ENCODE measurements around the gene RSRC1. TPM values are rescaled to one million over a fixed set of nuclear protein-coding genes. Genes with fewer than 3 reads are reported as not detected.
A peak's percentile ranks its signal among the peaks of the same experiment; 100 is the strongest.

Gene RSRC1
- total and polyA plus RNA-seq, 7 donors, result 12.9 to 27.2 (median 19.7) TPM

DNA sequence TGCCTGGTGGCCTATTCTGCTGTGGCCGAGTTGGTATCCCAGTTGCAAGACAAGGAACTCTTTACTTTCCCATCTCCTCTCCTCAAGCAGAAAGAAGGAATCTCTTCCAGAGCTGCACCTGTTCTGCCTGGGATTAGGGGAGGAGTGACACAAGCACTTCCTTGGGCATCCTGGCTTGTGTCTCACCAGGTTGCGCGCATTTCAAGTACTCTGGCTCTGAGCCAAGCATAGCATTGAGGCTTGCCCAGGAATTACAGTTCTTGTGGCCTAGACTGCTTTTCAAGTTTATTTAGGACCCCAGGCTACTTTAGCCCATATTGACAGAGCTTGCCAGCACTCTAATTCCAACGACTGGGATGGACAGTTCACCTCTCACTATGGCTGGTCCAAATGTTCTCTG is 150.5 kb downstream of the RSRC1 start:
- Histone ChIP-seq H3K36me3 (ENCODE audit: insufficient read depth in 1 of 2, low read depth in 1 of 2) (no peaks in the 10 kb centered on the region), H3K27ac (no peak overlapping the region), H3K9me3 (no peaks in the 10 kb centered on the region), H3K4me3 (no peak overlapping the region), H3K27me3 (ENCODE audit: insufficient read depth in 3 of 3, low read length in 2 of 3) (no peaks in the 10 kb centered on the region), H3K4me1 (no peaks in the 10 kb centered on the region)
- 94 to 96% (median 94%) methylated on average over 4 of the region's 4 CpGs for WGBS, 3 donors
- TF ChIP-seq CTCF (IDR thresholded peaks at IDR 0.05), result no peak
- intact Hi-C loops (cut with DNase I), result no loop called here
- ATAC-seq, result no peak
- no peak for DNase-seq

GRCh38 chr3:158261371-158261991 is 151.6 kb downstream of the RSRC1 start:
- Histone ChIP-seq H3K9me3 (peaks cover 6% of the 10 kb centered on the region), H3K36me3 (ENCODE audit: insufficient read depth in 1 of 2, low read depth in 1 of 2) (no peaks in the 10 kb centered on the region), H3K4me3 (no peak overlapping the region), H3K27ac (no peak overlapping the region), H3K4me1 (no peaks in the 10 kb centered on the region), H3K27me3 (ENCODE audit: insufficient read depth in 3 of 3, low read length in 2 of 3) (no peaks in the 10 kb centered on the region)
- no peak for TF ChIP-seq CTCF (IDR thresholded peaks at IDR 0.05)
- no peak for ATAC-seq
- 81 to 95% (median 95%) methylated on average over 4 of the region's 4 CpGs for WGBS, 3 donors
- no peak for DNase-seq
- intact Hi-C loops (cut with DNase I), result no loop called here

DNA sequence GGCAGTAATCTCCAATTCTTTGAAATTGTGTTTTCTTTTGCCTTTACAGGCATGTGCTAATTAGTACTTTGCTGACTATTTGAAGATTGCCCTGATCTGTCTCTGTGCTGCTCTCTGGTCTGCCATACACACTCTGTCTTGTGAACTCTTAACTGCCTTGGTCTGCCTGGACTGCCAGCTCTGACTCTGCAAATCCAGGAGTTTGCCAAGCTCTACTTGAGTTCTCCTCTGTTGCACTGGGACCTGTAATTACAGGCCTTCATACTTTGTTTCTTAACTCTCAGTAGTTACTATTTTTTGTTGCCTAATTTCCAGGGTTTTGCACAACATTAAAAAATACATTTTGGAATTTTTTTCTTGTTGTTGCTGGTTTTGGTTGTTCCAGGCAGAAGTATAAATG is 155.0 kb downstream of the RSRC1 start:
- Histone ChIP-seq H3K27ac (no peak overlapping the region), H3K36me3 (ENCODE audit: insufficient read depth in 1 of 2, low read depth in 1 of 2) (no peaks in the 10 kb centered on the region), H3K27me3 (ENCODE audit: insufficient read depth in 3 of 3, low read length in 2 of 3) (no peaks in the 10 kb centered on the region), H3K4me1 (no peaks in the 10 kb centered on the region), H3K9me3 (peaks cover 18% of the 10 kb centered on the region), H3K4me3 (no peak overlapping the region)
- TF ChIP-seq CTCF (IDR thresholded peaks at IDR 0.05), result no peak
- ATAC-seq (no peak), DNase-seq (peak in 1 of 2 donors; percentile 28)
- intact Hi-C loops (cut with DNase I), result no loop called here

DNA sequence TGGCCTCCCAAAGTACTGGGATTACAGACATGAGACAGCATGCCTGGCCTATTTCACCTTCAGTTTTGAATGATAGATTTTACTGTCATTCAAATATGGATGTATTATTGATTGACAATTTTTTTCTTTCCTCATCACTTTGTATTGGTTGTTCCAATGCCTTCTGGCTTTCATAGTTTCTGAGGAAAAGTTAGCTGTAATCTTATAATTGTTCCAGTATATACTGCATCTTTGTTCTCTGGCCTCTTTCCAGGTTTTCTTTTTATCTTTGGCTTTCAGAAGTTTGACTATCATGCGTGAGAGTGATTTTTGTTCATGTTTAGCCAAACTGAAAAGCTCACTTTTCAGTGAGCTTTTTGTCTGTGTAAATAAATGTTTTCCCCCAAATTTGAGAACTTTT is 157.1 kb downstream of the RSRC1 start:
- H3K27ac ChIP-seq, result no peak overlapping the region
- WGBS, 3 donors, result 94 to 100% (median 95%) methylated on average over 1 of the region's 1 CpG
- H3K36me3 ChIP-seq (ENCODE audit: insufficient read depth in 1 of 2, low read depth in 1 of 2), result no peaks in the 10 kb centered on the region
- TF ChIP-seq CTCF (IDR thresholded peaks at IDR 0.05), result no peak
- no peak for DNase-seq
- H3K27me3 ChIP-seq (ENCODE audit: insufficient read depth in 3 of 3, low read length in 2 of 3), result no peaks in the 10 kb centered on the region
- H3K4me3 ChIP-seq, result no peak overlapping the region
- no peak for ATAC-seq
- no peaks in the 10 kb centered on the region for H3K4me1 ChIP-seq
- peaks cover 18% of the 10 kb centered on the region for H3K9me3 ChIP-seq
- intact Hi-C loops (cut with DNase I), result no loop called here

GRCh38 chr3:158269942-158270341 is 160.1 kb downstream of the RSRC1 start:
- WGBS, 3 donors, result 89 to 95% (median 93%) methylated on average over 4 of the region's 4 CpGs
- H3K9me3 ChIP-seq, result peaks cover 18% of the 10 kb centered on the region
- TF ChIP-seq CTCF (IDR thresholded peaks at IDR 0.05), result no peak
- H3K4me3 ChIP-seq, result no peak overlapping the region
- intact Hi-C loops (cut with DNase I), result no loop called here
- DNase-seq, result no peak
- no peak for ATAC-seq
- H3K27me3 ChIP-seq (ENCODE audit: insufficient read depth in 3 of 3, low read length in 2 of 3), result no peaks in the 10 kb centered on the region
- H3K36me3 ChIP-seq (ENCODE audit: insufficient read depth in 1 of 2, low read depth in 1 of 2), result no peaks in the 10 kb centered on the region
- no peak overlapping the region for H3K27ac ChIP-seq
- no peaks in the 10 kb centered on the region for H3K4me1 ChIP-seq
